Measurements from ENCODE around the gene LAMTOR3. TPM values are rescaled to one million over a fixed set of nuclear protein-coding genes. Genes with fewer than 3 reads are reported as not detected.

LAMTOR3 gene
- total and polyA plus RNA-seq, 7 donors = 21.6 to 43.6 (median 24.7) TPM

GRCh38 chr4:99828477-99828876, 65.8 kb downstream of the LAMTOR3 start:
- Histone ChIP-seq H3K4me3 (no peak overlapping the region), H3K4me1 (no peaks in the 10 kb centered on the region), H3K36me3 (ENCODE audit: insufficient read depth in 1 of 2, low read depth in 1 of 2) (no peaks in the 10 kb centered on the region), H3K9me3 (no peaks in the 10 kb centered on the region), H3K27me3 (ENCODE audit: insufficient read depth in 3 of 3, low read length in 2 of 3) (no peaks in the 10 kb centered on the region), H3K27ac (no peak overlapping the region)
- no peak for DNase-seq
- TF ChIP-seq CTCF (IDR thresholded peaks at IDR 0.05) = no peak
- no peak for ATAC-seq
- WGBS, 3 donors = 57 to 67% (median 66%) methylated on average over 1 of the region's 1 CpG
- intact Hi-C loops (cut with DNase I) = no loop called here

Other genes starting within 250 kb of the LAMTOR3 start
- 100 to 1,000 TPM in 2 of 4 donors, 10 to 100 TPM in 2; 58.1 to 151 (median 92.5) TPM for gene C4orf54, start 236.6 kb downstream of the LAMTOR3 start, total RNA-seq
- 10 to 100 TPM in 2 of 3 donors, 1 to 10 TPM in 1; 3.3 to 35.7 (median 34.0) TPM for gene C4orf54, start 236.6 kb downstream of the LAMTOR3 start, polyA plus RNA-seq
- gene DAPP1, start 77.6 kb downstream of the LAMTOR3 start, total RNA-seq = 1 to 10 TPM in 2 of 4 donors, under 1 TPM in 2; 0.46 to 1.3 (median 0.76) TPM
- gene DAPP1, start 77.6 kb downstream of the LAMTOR3 start, polyA plus RNA-seq = under 1 TPM; 0.06 to 0.53 (median 0.18) TPM
- 10 to 100 TPM; 10.1 to 15.1 (median 13.1) TPM for gene DNAJB14, start 52.2 kb upstream of the LAMTOR3 start, total RNA-seq
- gene DNAJB14, start 52.2 kb upstream of the LAMTOR3 start, polyA plus RNA-seq = 10 to 100 TPM in 1 of 3 donors, 1 to 10 TPM in 2; 3.3 to 16.7 (median 3.4) TPM
- gene H2AZ1, start 55.8 kb upstream of the LAMTOR3 start, total RNA-seq = 100 to 1,000 TPM in 1 of 4 donors, 10 to 100 TPM in 3; 57.9 to 101 (median 65.8) TPM
- gene H2AZ1, start 55.8 kb upstream of the LAMTOR3 start, polyA plus RNA-seq = 100 to 1,000 TPM; 143 to 256 (median 247) TPM